CD4-positive, alpha-beta memory T cell (primary cell): ENCODE measurements around the gene ATP8B3. TPM values are rescaled to one million over a fixed set of nuclear protein-coding genes. Genes with fewer than 3 reads are reported as not detected.

Experiments
- CTCF ChIA-PET: fragments of 350-600 bp; sonication (Branson Sonifier 250); formaldehyde crosslinking; loops from one replicate; lab custom pipeline; 2021; ENCODE audit warnings: inconsistent platforms; ENCODE audit not compliant: partially characterized antibody; lab: Charles Lee
- POLR2A ChIA-PET: fragments of 350-600 bp; sonication (Branson Sonifier 250); formaldehyde crosslinking; loops from one replicate; lab custom pipeline; 2021; ENCODE audit not compliant: partially characterized antibody; lab: Charles Lee
- DNase-seq, 5 donors: peaks; one replicate each; pipeline versions ENCODE4 v3.0.0 to v3.0.0-alpha.2; 2020 to 2022; ENCODE audit warnings: mixed read lengths in 1 of 5
- H3K27ac ChIP-seq: one replicate; pipeline ENCODE4 v1.7.0; 2013; ENCODE audit warnings: low read depth, low read length
- H3K27me3 ChIP-seq: 2 replicates; pipeline ENCODE4 v1.7.0; 2013; ENCODE audit warnings: mild to moderate bottlenecking, low read length, moderate library complexity; ENCODE audit not compliant: insufficient read depth
- H3K36me3 ChIP-seq: 2 replicates; pipeline ENCODE4 v1.7.0; 2013; ENCODE audit warnings: mild to moderate bottlenecking, low read length, moderate library complexity; ENCODE audit not compliant: insufficient read depth
- H3K4me1 ChIP-seq: 2 replicates; pipeline ENCODE4 v1.7.0; 2013; ENCODE audit warnings: mild to moderate bottlenecking, low read length, moderate library complexity; ENCODE audit not compliant: insufficient read depth
- H3K4me3 ChIP-seq, 2 donors: one replicate each; pipeline ENCODE4 v1.7.0; 2013; ENCODE audit warnings: low read length in 2 of 2, mild to moderate bottlenecking in 1 of 2
- H3K9me3 ChIP-seq, 2 donors: one replicate each; pipeline ENCODE4 v1.7.0; 2013; ENCODE audit warnings: low read length in 2 of 2, control low read depth in 1 of 2; ENCODE audit not compliant: control insufficient read depth in 1 of 2
- H3K27ac Mint-ChIP-seq, 7 donors: one replicate each; pipeline ENCODE4 v1.8.0; 2020 to 2021; ENCODE audit warnings: mixed read lengths in 7 of 7, mild to moderate bottlenecking in 6 of 7, inconsistent platforms in 3 of 7, moderate library complexity in 3 of 7
- H3K27me3 Mint-ChIP-seq, 2 donors: one replicate each; pipeline ENCODE4 v1.8.0; 2020 to 2021; ENCODE audit warnings: mixed read lengths in 2 of 2
- H3K36me3 Mint-ChIP-seq, 2 donors: one replicate each; pipeline ENCODE4 v1.8.0; 2020 to 2021; ENCODE audit warnings: mixed read lengths in 2 of 2, inconsistent platforms in 1 of 2, mild to moderate bottlenecking in 1 of 2
- H3K4me1 Mint-ChIP-seq, 4 donors: one replicate each; pipeline ENCODE4 v1.8.0; 2020 to 2021; ENCODE audit warnings: mixed read lengths in 4 of 4, mild to moderate bottlenecking in 1 of 4
- H3K4me3 Mint-ChIP-seq, 8 donors: one replicate each; pipeline ENCODE4 v1.8.0; 2020 to 2021; ENCODE audit warnings: mixed read lengths in 8 of 8, mild to moderate bottlenecking in 7 of 8, moderate library complexity in 6 of 8, inconsistent platforms in 3 of 8
- H3K9me3 Mint-ChIP-seq, 8 donors: one replicate each; pipeline ENCODE4 v1.8.0; 2020 to 2021; ENCODE audit warnings: mixed read lengths in 8 of 8, mild to moderate bottlenecking in 5 of 8, inconsistent platforms in 3 of 8, moderate library complexity in 1 of 8
- intact Hi-C: fragments of 100-400 bp; cut with micrococcal nuclease; formaldehyde crosslinking; loops from one replicate; pipeline ENCODE4 v1.15.1; 2023
- polyA plus RNA-seq, 2 donors: library from polyadenylated mRNA; unstranded; fragments of 300-500 nt; fragmentation: Illumina TruSeq; gene quantifications; one replicate each; pipeline ENCODE4 v1.2.3, GENCODE V29; 2021
- total RNA-seq, 2 experiments: library from RNA; stranded (reverse); gene quantifications; one replicate each; pipeline ENCODE4 v1.2.3, GENCODE V29; 2021

The ATP8B3 gene
- total and polyA plus RNA-seq, 4 experiments from 2014 or later = 0.73 to 5.5 (median 3.6) TPM

- peaks cover 26 to 31% of the 10 kb centered on the region in 2 donors for H3K27me3 Mint-ChIP-seq
Observed at GRCh38 chr19:1756264-1756663, 55.8 kb downstream of the ATP8B3 start.

GRCh38 chr19:1755467-1756171 lies 56.5 kb downstream of the ATP8B3 start:
- H3K36me3 Mint-ChIP-seq = no peaks in the 10 kb centered on the region
- H3K27ac ChIP-seq = no peak overlapping the region
- intact Hi-C loops = no loop called here
- POLR2A ChIA-PET = no interaction called here
- peaks cover 3 to 19% (median 5%) of the 10 kb centered on the region in 4 donors for H3K4me1 Mint-ChIP-seq
- peak overlapping the region in 3 of 7 donors; percentile 48 to 69 (median 60) for H3K27ac Mint-ChIP-seq
- H3K27me3 ChIP-seq = peaks cover 58% of the 10 kb centered on the region
- CTCF ChIA-PET = no interaction called here
- H3K4me1 ChIP-seq = peaks cover 8% of the 10 kb centered on the region
- H3K9me3 ChIP-seq = no peaks in the 10 kb centered on the region
- H3K4me3 Mint-ChIP-seq = peak overlapping the region in 5 of 8 donors; percentile 49 to 82 (median 67)
- peaks cover 0 to 2% (median 0%) of the 10 kb centered on the region in 8 donors for H3K9me3 Mint-ChIP-seq
- DNase-seq = peak in 1 of 5 donors; percentile 28
- no peak overlapping the region for H3K4me3 ChIP-seq
- peaks cover 27 to 28% of the 10 kb centered on the region in 2 donors for H3K27me3 Mint-ChIP-seq
- H3K36me3 ChIP-seq = no peaks in the 10 kb centered on the region

More at GRCh38 chr19:1756264-1756663, 55.8 kb downstream of the ATP8B3 start:
- Mint-ChIP-seq H3K4me1 (peaks cover 3 to 17% (median 5%) of the 10 kb centered on the region in 4 donors), H3K36me3 (no peaks in the 10 kb centered on the region), H3K4me3 (peak overlapping the region in 1 of 8 donors; percentile 30), H3K9me3 (peaks cover 0 to 2% (median 0%) of the 10 kb centered on the region in 8 donors), H3K27ac (peak overlapping the region in 1 of 7 donors; percentile 71)
- Histone ChIP-seq H3K4me3 (no peak overlapping the region), H3K36me3 (no peaks in the 10 kb centered on the region), H3K4me1 (peaks cover 5% of the 10 kb centered on the region), H3K9me3 (no peaks in the 10 kb centered on the region), H3K27me3 (peaks cover 52% of the 10 kb centered on the region), H3K27ac (no peak overlapping the region)
- CTCF ChIA-PET = no interaction called here
- intact Hi-C loops = no loop called here
- POLR2A ChIA-PET = no interaction called here
- DNase-seq = peak in 1 of 5 donors; percentile 13

- ChIA-PET POLR2A (no interaction called here), CTCF (no interaction called here)
- DNase-seq = peak in 1 of 5 donors; percentile 19
- Mint-ChIP-seq H3K9me3 (peaks cover 0 to 2% (median 0%) of the 10 kb centered on the region in 8 donors), H3K4me3 (peak overlapping the region in 3 of 8 donors; percentile 8 to 29 (median 8)), H3K27ac (peak overlapping the region in 1 of 7 donors; percentile 60), H3K36me3 (no peaks in the 10 kb centered on the region), H3K4me1 (peaks cover 7 to 26% (median 9%) of the 10 kb centered on the region in 4 donors), H3K27me3 (peaks cover 31 to 33% of the 10 kb centered on the region in 2 donors)
- Histone ChIP-seq H3K4me3 (no peak overlapping the region), H3K9me3 (no peaks in the 10 kb centered on the region), H3K27ac (no peak overlapping the region), H3K27me3 (peaks cover 66% of the 10 kb centered on the region), H3K4me1 (peaks cover 15% of the 10 kb centered on the region), H3K36me3 (no peaks in the 10 kb centered on the region)
- intact Hi-C loops = no loop called here
Observed at GRCh38 chr19:1754636-1755466, 57.2 kb downstream of the ATP8B3 start.

GRCh38 chr19:1754018-1754635 lies 57.9 kb downstream of the ATP8B3 start:
- H3K36me3 Mint-ChIP-seq = no peaks in the 10 kb centered on the region
- peaks cover 7 to 26% (median 9%) of the 10 kb centered on the region in 4 donors for H3K4me1 Mint-ChIP-seq
- ChIA-PET POLR2A (no interaction called here), CTCF (no interaction called here)
- Histone ChIP-seq H3K4me1 (peaks cover 23% of the 10 kb centered on the region), H3K36me3 (no peaks in the 10 kb centered on the region), H3K27ac (no peak overlapping the region), H3K4me3 (no peak overlapping the region), H3K27me3 (peaks cover 64% of the 10 kb centered on the region), H3K9me3 (no peaks in the 10 kb centered on the region)
- H3K27me3 Mint-ChIP-seq = peaks cover 31 to 34% of the 10 kb centered on the region in 2 donors
- intact Hi-C loops = no loop called here
- no peak overlapping the region for H3K27ac Mint-ChIP-seq
- peaks cover 0 to 2% (median 0%) of the 10 kb centered on the region in 8 donors for H3K9me3 Mint-ChIP-seq
- no peak overlapping the region for H3K4me3 Mint-ChIP-seq
- DNase-seq = peak in 1 of 5 donors; percentile 13

- Mint-ChIP-seq H3K4me3 (peak within 1 kb of the TSS in 1 of 8 donors; percentile 43), H3K9me3 (peaks cover 0 to 2% (median 0%) of the 10 kb centered on the region in 8 donors), H3K27me3 (peaks cover 27 to 30% of the 10 kb centered on the region in 2 donors), H3K4me1 (peaks cover 8 to 28% (median 9%) of the 10 kb centered on the region in 4 donors), H3K36me3 (no peaks in the 10 kb centered on the region), H3K27ac (peak within 1 kb of the TSS in 1 of 7 donors; percentile 64)
- Histone ChIP-seq H3K9me3 (no peaks in the 10 kb centered on the region), H3K4me1 (peaks cover 33% of the 10 kb centered on the region), H3K36me3 (no peaks in the 10 kb centered on the region), H3K4me3 (no peak within 1 kb of the TSS), H3K27ac (no peak within 1 kb of the TSS), H3K27me3 (peaks cover 65% of the 10 kb centered on the region)
- CTCF ChIA-PET = no interaction called here
- POLR2A ChIA-PET = no interaction called here
- DNase-seq = peak in 1 of 5 donors; percentile 19
- intact Hi-C loops = no loop called here
Observed at GRCh38 chr19:1752757-1753728, 59.0 kb downstream of the ATP8B3 start, which contains the start of gene ONECUT3. Gene ONECUT3, plus strand, starts transcription at chr19:1753506. Its CDS starts 157 bp downstream, at chr19:1753663.

- ChIA-PET POLR2A (no interaction called here), CTCF (interaction anchor here (1.3 kb wide), 1 partner anchor 74 kb away, joined by 3 read pairs; no protein-coding TSS in a partner anchor)
- H3K9me3 Mint-ChIP-seq = peaks cover 0 to 2% (median 0%) of the 10 kb centered on the region in 8 donors
- H3K27ac ChIP-seq = no peak overlapping the region
- intact Hi-C loops = no loop called here
- DNase-seq = peak in 1 of 5 donors; percentile 25
- peaks cover 30 to 34% of the 10 kb centered on the region in 2 donors for H3K27me3 Mint-ChIP-seq
- peaks cover 66% of the 10 kb centered on the region for H3K27me3 ChIP-seq
- H3K4me3 ChIP-seq = no peak overlapping the region
- H3K4me3 Mint-ChIP-seq = peak overlapping the region in 1 of 8 donors; percentile 10
- peaks cover 11 to 35% (median 13%) of the 10 kb centered on the region in 4 donors for H3K4me1 Mint-ChIP-seq
- peak overlapping the region in 1 of 7 donors; percentile 64 for H3K27ac Mint-ChIP-seq
- no peaks in the 10 kb centered on the region for H3K36me3 ChIP-seq
- H3K4me1 ChIP-seq = peaks cover 39% of the 10 kb centered on the region
- no peaks in the 10 kb centered on the region for H3K9me3 ChIP-seq
- H3K36me3 Mint-ChIP-seq = no peaks in the 10 kb centered on the region
Observed at GRCh38 chr19:1752009-1752756, 59.9 kb downstream of the ATP8B3 start.
